Mesendoderm (in vitro differentiated cells): ENCODE results near the gene FMN1.

ENCODE experiments used
- DNase-seq: peaks from one replicate; pipeline ENCODE4 v3.0.0; 2013
- H2AK5ac ChIP-seq: 2 replicates; pipeline ENCODE4 v1.6.1; 2013; ENCODE audit warnings: low read length, inconsistent platforms
- H2BK120ac ChIP-seq: 2 replicates; pipeline ENCODE4 v1.6.1; 2013; ENCODE audit warnings: low read depth, mild to moderate bottlenecking, low read length, moderate library complexity, mixed read lengths
- H2BK15ac ChIP-seq: replicated peaks from 2 replicates; pipeline ENCODE4 v1.6.1; 2013; ENCODE audit warnings: low read depth, mild to moderate bottlenecking, moderate library complexity
- H2BK5ac ChIP-seq: 2 replicates; pipeline ENCODE4 v1.6.1; 2013; ENCODE audit warnings: low read length, inconsistent platforms
- H3K18ac ChIP-seq: 2 replicates; pipeline ENCODE4 v1.6.1; 2013; ENCODE audit warnings: mild to moderate bottlenecking, low read length, mixed read lengths
- H3K23ac ChIP-seq: one replicate; pipeline ENCODE4 v1.6.1; 2013; ENCODE audit warnings: low read length
- H3K27ac ChIP-seq: 2 replicates; pipeline ENCODE4 v1.5.1; 2013; ENCODE audit warnings: low read depth, mild to moderate bottlenecking, inconsistent platforms, low read length, moderate library complexity
- H3K27me3 ChIP-seq: 2 replicates; pipeline ENCODE4 v1.6.1; 2013; ENCODE audit warnings: low read length, control low read depth, mild to moderate bottlenecking, inconsistent platforms; ENCODE audit not compliant: insufficient read depth, poor library complexity
- H3K36me3 ChIP-seq: 2 replicates; pipeline ENCODE4 v1.6.1; 2013; ENCODE audit warnings: low read length, inconsistent platforms; ENCODE audit not compliant: control insufficient read depth, insufficient read depth
- H3K4ac ChIP-seq: one replicate; pipeline ENCODE4 v1.6.1; 2013; ENCODE audit warnings: low read depth, mild to moderate bottlenecking, low read length, moderate library complexity
- H3K4me1 ChIP-seq: 2 replicates; pipeline ENCODE4 v1.6.1; 2013; ENCODE audit warnings: low read depth, low read length, inconsistent platforms; ENCODE audit not compliant: control insufficient read depth
- H3K4me2 ChIP-seq: 2 replicates; pipeline ENCODE4 v1.6.1; 2013; ENCODE audit warnings: low read length
- H3K4me3 ChIP-seq: 2 replicates; pipeline ENCODE4 v1.5.1; 2013; ENCODE audit warnings: mild to moderate bottlenecking, low read length
- H3K56ac ChIP-seq: one replicate; pipeline ENCODE4 v1.6.1; 2013; ENCODE audit warnings: low read length
- H3K79me1 ChIP-seq: 2 replicates; pipeline ENCODE4 v1.6.1; 2013; ENCODE audit warnings: low read length, inconsistent platforms
- H3K79me2 ChIP-seq: 2 replicates; pipeline ENCODE4 v1.6.1; 2013; ENCODE audit warnings: mild to moderate bottlenecking, low read length; ENCODE audit not compliant: control insufficient read depth, insufficient read depth
- H3K9ac ChIP-seq: 2 replicates; pipeline ENCODE4 v1.6.1; 2013; ENCODE audit warnings: low read length, inconsistent platforms
- H4K5ac ChIP-seq: one replicate; pipeline ENCODE4 v1.6.1; 2013; ENCODE audit warnings: low read length
- H4K8ac ChIP-seq: one replicate; pipeline ENCODE4 v1.6.1; 2013; ENCODE audit warnings: low read depth, mild to moderate bottlenecking, control low read depth, low read length, moderate library complexity
- WGBS: extraction: QIAGEN DNeasy Blood & Tissue Kit; methylation state at CpG from one replicate; pipeline ENCODE4 v1.1.7; 2013; ENCODE audit warnings: low lambda C conversion rate, missing lambda C conversion rate; ENCODE audit not compliant: insufficient coverage; ENCODE audit errors: extremely low coverage; 5-methylcytosine and 5-hydroxymethylcytosine counted together

Gene FMN1

DNA sequence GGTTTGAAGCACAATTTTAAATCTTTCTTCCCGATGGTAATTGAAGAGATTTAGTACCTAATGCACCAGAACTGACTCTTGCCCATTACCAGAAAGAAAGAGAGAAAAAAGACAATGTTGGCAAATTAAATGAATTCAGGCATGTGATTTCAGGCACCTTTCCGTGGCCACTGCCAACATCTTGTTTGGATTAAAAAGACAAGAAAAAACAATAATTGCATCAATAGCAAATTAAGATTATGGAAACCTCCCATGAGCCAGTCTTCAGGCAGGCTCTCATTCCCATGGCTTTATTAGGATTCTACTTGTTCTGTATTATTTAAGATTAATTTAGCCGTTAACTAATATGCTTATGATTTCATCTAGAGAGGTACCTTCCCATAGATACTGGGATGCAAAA lies 283.7 kb downstream of the FMN1 start:
- WGBS: no CpG with 5 or more reads among the region's 3 CpGs
- Histone ChIP-seq H2BK15ac (no peak overlapping the region), H3K27me3 (no peaks in the 10 kb centered on the region)

DNA sequence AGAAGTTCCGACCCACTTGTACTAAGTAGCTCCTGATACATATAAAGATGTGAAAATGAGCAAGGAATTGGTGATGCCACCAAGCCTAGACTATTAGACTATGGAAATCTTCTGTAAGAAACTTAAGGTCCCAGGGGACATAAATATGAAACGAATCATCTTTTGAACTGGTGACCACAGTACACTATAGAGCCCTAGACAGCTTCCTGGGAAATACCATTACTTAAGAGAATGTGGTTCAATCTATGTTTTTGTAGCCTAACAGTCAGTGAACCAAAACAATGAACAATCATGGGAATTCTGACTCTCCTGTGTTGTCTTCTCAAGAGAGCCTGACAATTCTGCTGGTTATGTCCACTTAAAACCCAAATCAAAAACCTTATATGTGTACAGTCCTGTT lies 285.1 kb downstream of the FMN1 start:
- H3K79me2 ChIP-seq: no peaks in the 10 kb centered on the region
- H3K27me3 ChIP-seq: no peaks in the 10 kb centered on the region
- no peak overlapping the region for H4K8ac ChIP-seq
- no peak overlapping the region for H4K5ac ChIP-seq
- no peak overlapping the region for H3K18ac ChIP-seq
- no peak overlapping the region for H3K27ac ChIP-seq
- no peak overlapping the region for H3K4me3 ChIP-seq
- no peak overlapping the region for H2BK5ac ChIP-seq
- no peak overlapping the region for H3K4ac ChIP-seq
- no peaks in the 10 kb centered on the region for H3K79me1 ChIP-seq
- no peak overlapping the region for H2BK15ac ChIP-seq
- no peak overlapping the region for H3K56ac ChIP-seq
- no peak overlapping the region for H2BK120ac ChIP-seq
- H3K4me1 ChIP-seq: no peaks in the 10 kb centered on the region
- H3K9ac ChIP-seq: no peak overlapping the region
- DNase-seq: no peak
- no peak overlapping the region for H3K23ac ChIP-seq
- no CpG with 5 or more reads among the region's 2 CpGs for WGBS
- H3K4me2 ChIP-seq: no peak overlapping the region
- H2AK5ac ChIP-seq: no peak overlapping the region
- no peaks in the 10 kb centered on the region for H3K36me3 ChIP-seq

More for the DNA sequence above, 283.7 kb downstream of the FMN1 start:
- H3K4ac ChIP-seq: no peak overlapping the region
- no peak overlapping the region for H4K8ac ChIP-seq
- H3K4me1 ChIP-seq: no peaks in the 10 kb centered on the region
- H3K4me3 ChIP-seq: no peak overlapping the region
- DNase-seq: no peak
- no peaks in the 10 kb centered on the region for H3K79me1 ChIP-seq
- H2BK120ac ChIP-seq: no peak overlapping the region
- H4K5ac ChIP-seq: no peak overlapping the region
- H3K9ac ChIP-seq: no peak overlapping the region
- no peaks in the 10 kb centered on the region for H3K79me2 ChIP-seq
- H2AK5ac ChIP-seq: no peak overlapping the region
- H2BK5ac ChIP-seq: no peak overlapping the region
- no peak overlapping the region for H3K56ac ChIP-seq
- no peak overlapping the region for H3K18ac ChIP-seq
- H3K23ac ChIP-seq: no peak overlapping the region
- H3K27ac ChIP-seq: no peak overlapping the region
- no peak overlapping the region for H3K4me2 ChIP-seq
- H3K36me3 ChIP-seq: no peaks in the 10 kb centered on the region

DNA sequence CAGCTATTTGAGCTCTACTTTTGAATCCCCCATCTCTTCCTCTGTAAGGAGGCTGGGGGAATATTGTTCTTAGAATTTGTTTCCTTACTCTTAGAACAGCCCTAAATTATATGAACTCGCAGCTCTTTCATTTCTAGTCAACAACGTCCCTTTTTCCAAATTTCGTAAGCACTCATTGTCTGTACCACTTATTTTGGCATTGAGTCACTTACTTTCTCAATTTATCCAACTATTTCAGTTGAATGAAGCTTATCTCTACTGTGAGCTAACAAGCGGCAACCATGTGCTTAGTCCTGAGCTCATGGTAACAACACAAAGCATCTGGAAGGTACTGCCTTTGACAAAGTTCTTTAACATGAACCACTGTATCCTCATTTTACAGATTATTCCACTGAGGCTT lies 285.6 kb downstream of the FMN1 start:
- H2BK5ac ChIP-seq: no peak overlapping the region
- no peak overlapping the region for H2BK15ac ChIP-seq
- peak overlapping the region; percentile 4 for H3K23ac ChIP-seq
- H3K4ac ChIP-seq: no peak overlapping the region
- no peaks in the 10 kb centered on the region for H3K27me3 ChIP-seq
- DNase-seq: no peak
- H3K4me1 ChIP-seq: peaks cover 4% of the 10 kb centered on the region
- no peak overlapping the region for H2BK120ac ChIP-seq
- no peak overlapping the region for H2AK5ac ChIP-seq
- H3K36me3 ChIP-seq: no peaks in the 10 kb centered on the region
- no peak overlapping the region for H3K4me2 ChIP-seq
- H3K79me2 ChIP-seq: no peaks in the 10 kb centered on the region
- H4K8ac ChIP-seq: no peak overlapping the region
- no peak overlapping the region for H3K27ac ChIP-seq
- no peak overlapping the region for H4K5ac ChIP-seq
- H3K79me1 ChIP-seq: no peaks in the 10 kb centered on the region
- no peak overlapping the region for H3K4me3 ChIP-seq
- H3K56ac ChIP-seq: no peak overlapping the region
- no peak overlapping the region for H3K18ac ChIP-seq
- no CpG with 5 or more reads among the region's 4 CpGs for WGBS
- H3K9ac ChIP-seq: no peak overlapping the region

DNA sequence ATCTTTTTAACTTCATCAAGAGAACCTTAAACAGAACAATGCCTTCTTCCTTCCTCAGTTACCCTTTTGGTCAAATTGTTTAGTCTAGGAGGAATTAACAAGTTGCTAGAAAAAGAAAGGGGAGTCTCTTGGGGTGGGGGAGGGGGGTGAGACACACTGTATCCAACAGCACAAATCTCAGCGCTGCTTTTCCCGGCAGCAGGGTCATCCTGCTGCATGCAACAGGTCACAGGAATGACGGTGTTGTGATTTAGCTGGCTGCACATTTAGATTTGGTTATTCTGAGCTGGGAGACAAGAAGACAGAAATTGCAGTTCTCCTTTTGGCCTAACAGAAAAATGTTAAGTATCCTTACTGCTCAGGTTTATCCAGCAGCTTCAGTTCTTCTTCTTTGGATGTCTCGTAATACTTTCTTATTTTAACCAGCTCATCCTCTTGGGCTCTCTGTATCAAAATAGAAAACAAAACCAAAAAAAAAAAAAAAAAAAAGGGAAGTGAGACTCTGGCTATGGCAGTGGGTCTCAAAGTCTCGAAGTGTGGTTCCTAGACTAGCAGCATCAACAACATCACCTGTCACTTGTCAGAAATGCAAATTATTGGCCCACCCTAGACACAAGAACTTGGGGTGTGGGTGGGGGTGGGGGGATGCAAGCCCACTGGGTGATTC lies 286.2 kb downstream of the FMN1 start:
- no peak for DNase-seq
- H3K36me3 ChIP-seq: no peaks in the 10 kb centered on the region
- no peak overlapping the region for H3K56ac ChIP-seq

DNA sequence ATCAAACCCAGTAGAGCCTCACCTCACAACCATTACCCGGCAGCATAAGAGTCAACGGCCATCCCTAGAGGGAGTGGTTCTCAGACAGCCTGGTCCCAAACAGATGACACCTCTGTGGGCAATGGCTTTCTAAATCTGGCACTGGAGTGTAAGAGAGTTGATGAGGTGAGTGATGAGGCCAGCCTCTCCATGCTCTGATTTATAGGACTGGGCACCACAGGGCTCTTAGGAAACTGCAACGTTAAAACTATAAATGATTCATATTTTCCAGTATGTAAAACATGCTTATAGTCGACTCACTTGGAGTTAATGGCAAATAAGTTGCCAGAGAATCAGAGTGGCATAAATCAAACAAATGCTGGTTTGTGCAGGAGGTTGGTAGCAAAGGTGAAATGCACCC lies 289.0 kb downstream of the FMN1 start:
- Histone ChIP-seq H2BK15ac (no peak overlapping the region), H3K4me2 (no peak overlapping the region), H3K4ac (no peak overlapping the region), H3K79me1 (no peaks in the 10 kb centered on the region), H3K4me1 (peaks cover 6% of the 10 kb centered on the region), H3K56ac (no peak overlapping the region), H3K27ac (no peak overlapping the region), H3K27me3 (no peaks in the 10 kb centered on the region), H3K79me2 (no peaks in the 10 kb centered on the region), H3K36me3 (no peaks in the 10 kb centered on the region), H2BK5ac (no peak overlapping the region), H3K18ac (no peak overlapping the region), H2BK120ac (no peak overlapping the region), H3K9ac (no peak overlapping the region), H3K23ac (no peak overlapping the region), H3K4me3 (no peak overlapping the region), H2AK5ac (no peak overlapping the region), H4K8ac (no peak overlapping the region), H4K5ac (no peak overlapping the region)
- WGBS: no CpG with 5 or more reads among the region's 4 CpGs
- no peak for DNase-seq

More for the DNA sequence above, 286.2 kb downstream of the FMN1 start:
- H3K4ac ChIP-seq: no peak overlapping the region
- no peak overlapping the region for H2BK5ac ChIP-seq
- no peak overlapping the region for H2AK5ac ChIP-seq
- no peaks in the 10 kb centered on the region for H3K79me2 ChIP-seq
- H3K23ac ChIP-seq: peak overlapping the region; percentile 4
- H4K8ac ChIP-seq: no peak overlapping the region
- H3K9ac ChIP-seq: no peak overlapping the region
- no CpG with 5 or more reads among the region's 5 CpGs for WGBS
- no peak overlapping the region for H2BK120ac ChIP-seq
- peaks cover 6% of the 10 kb centered on the region for H3K4me1 ChIP-seq
- no peaks in the 10 kb centered on the region for H3K79me1 ChIP-seq
- no peak overlapping the region for H3K4me2 ChIP-seq
- H3K27me3 ChIP-seq: no peaks in the 10 kb centered on the region
- H3K4me3 ChIP-seq: no peak overlapping the region
- H4K5ac ChIP-seq: no peak overlapping the region
- no peak overlapping the region for H2BK15ac ChIP-seq
- H3K18ac ChIP-seq: no peak overlapping the region
- no peak overlapping the region for H3K27ac ChIP-seq

DNA sequence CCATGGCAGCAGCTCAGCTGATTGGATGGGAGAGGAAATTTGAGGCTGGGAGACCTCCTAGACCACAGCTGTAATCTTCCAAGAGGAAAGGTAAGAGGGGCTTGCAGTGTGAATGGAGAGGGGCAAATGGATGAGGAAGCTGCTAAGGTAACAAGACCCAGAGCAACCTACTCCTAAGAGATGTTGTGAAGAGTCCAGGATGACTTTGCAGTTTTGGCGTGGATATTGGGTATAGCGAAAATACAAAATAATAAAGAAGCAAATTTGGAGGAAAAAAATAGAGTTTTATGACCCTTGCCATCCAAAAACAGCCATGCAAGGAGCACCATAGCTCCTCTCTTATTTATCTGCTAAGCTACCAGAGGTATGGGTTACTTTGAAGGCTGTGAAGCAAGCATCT lies 290.1 kb downstream of the FMN1 start:
- H3K4me2 ChIP-seq: no peak overlapping the region
- no peak overlapping the region for H4K5ac ChIP-seq
- no peak for DNase-seq
- H3K79me2 ChIP-seq: no peaks in the 10 kb centered on the region
- H3K9ac ChIP-seq: no peak overlapping the region
- no peak overlapping the region for H2AK5ac ChIP-seq
- no peak overlapping the region for H3K27ac ChIP-seq
- no CpG with 5 or more reads among the region's 2 CpGs for WGBS
- no peak overlapping the region for H3K4ac ChIP-seq
- H3K27me3 ChIP-seq: no peaks in the 10 kb centered on the region
- H3K4me1 ChIP-seq: peaks cover 8% of the 10 kb centered on the region
- no peaks in the 10 kb centered on the region for H3K36me3 ChIP-seq
- H3K56ac ChIP-seq: no peak overlapping the region
- H4K8ac ChIP-seq: no peak overlapping the region
- no peak overlapping the region for H2BK5ac ChIP-seq
- H2BK120ac ChIP-seq: no peak overlapping the region
- no peak overlapping the region for H3K23ac ChIP-seq
- H3K79me1 ChIP-seq: no peaks in the 10 kb centered on the region
- no peak overlapping the region for H3K4me3 ChIP-seq
- no peak overlapping the region for H3K18ac ChIP-seq
- no peak overlapping the region for H2BK15ac ChIP-seq
